GM06990 (cell line): ENCODE measurements around the gene CPB1.

Experiments used
- DNase-seq: peaks from one replicate; pipeline ENCODE4 v3.0.0-alpha.2; 2011; ENCODE audit not compliant: insufficient read length; ENCODE audit errors: extremely low read depth
- H3K27me3 ChIP-seq: replicated peaks from 2 replicates; pipeline ENCODE4 v1.6.0; 2011; ENCODE audit warnings: low read length; ENCODE audit not compliant: control insufficient read depth, insufficient read depth
- H3K36me3 ChIP-seq: 2 replicates; pipeline ENCODE4 v1.5.1; 2011; ENCODE audit warnings: low read length; ENCODE audit not compliant: control insufficient read depth, insufficient read depth
- H3K4me3 ChIP-seq: replicated peaks from 2 replicates; pipeline ENCODE4 v1.5.1; 2011; ENCODE audit warnings: low read depth, mild to moderate bottlenecking, control low read depth, low read length
- TF ChIP-seq, protein P1 (sequence below): IDR thresholded peaks from 2 replicates; pipeline ENCODE4 v1.5.1; 2011; ENCODE audit warnings: low read length, control low read depth, mild to moderate bottlenecking, inconsistent platforms; ENCODE audit not compliant: insufficient read depth, poor library complexity, severe bottlenecking

Gene CPB1

DNA sequence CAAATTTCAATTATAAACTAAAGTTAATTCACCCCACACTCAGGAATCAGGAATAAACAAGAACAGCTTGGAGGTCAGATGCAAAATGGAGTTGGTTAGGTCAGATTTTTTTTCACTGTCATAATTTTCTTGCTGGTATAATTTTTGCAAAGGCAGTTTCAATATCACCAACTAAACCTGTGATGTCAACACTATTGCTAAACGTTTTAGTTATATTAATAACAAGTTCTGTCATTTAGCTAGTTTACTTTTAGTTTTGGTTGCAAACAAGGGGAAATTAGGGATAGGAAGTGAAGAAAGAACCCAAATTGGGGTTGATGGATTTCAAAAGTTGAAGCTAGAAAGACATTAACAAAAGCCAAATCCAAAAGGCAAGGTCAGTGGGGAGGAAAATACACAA, 4.6 kb upstream of the CPB1 start:
- Histone ChIP-seq H3K36me3 (no peaks in the 10 kb centered on the region), H3K4me3 (no peak overlapping the region), H3K27me3 (no peaks in the 10 kb centered on the region)
- TF ChIP-seq, protein P1, sequence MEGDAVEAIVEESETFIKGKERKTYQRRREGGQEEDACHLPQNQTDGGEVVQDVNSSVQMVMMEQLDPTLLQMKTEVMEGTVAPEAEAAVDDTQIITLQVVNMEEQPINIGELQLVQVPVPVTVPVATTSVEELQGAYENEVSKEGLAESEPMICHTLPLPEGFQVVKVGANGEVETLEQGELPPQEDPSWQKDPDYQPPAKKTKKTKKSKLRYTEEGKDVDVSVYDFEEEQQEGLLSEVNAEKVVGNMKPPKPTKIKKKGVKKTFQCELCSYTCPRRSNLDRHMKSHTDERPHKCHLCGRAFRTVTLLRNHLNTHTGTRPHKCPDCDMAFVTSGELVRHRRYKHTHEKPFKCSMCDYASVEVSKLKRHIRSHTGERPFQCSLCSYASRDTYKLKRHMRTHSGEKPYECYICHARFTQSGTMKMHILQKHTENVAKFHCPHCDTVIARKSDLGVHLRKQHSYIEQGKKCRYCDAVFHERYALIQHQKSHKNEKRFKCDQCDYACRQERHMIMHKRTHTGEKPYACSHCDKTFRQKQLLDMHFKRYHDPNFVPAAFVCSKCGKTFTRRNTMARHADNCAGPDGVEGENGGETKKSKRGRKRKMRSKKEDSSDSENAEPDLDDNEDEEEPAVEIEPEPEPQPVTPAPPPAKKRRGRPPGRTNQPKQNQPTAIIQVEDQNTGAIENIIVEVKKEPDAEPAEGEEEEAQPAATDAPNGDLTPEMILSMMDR: no peak
- DNase-seq: no peak

DNA sequence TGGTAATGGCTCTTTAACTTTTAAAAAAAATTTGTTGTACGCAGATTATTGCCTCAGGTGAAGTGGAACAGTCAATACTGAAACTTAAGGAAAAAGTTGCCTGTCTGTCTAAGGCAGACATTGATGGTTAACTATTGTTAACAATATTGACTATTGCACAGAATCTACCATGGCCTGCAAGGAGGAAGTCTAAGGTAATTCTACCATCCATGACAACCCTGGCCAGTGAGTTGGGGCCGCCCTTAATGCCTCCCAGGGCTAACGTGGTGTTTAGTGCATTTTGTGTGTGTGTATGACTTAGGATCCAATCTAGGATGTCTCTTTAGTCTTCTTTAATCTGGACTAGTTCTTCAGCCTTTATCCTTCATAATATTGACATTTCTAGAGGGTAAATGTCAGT, 2.1 kb upstream of the CPB1 start:
- TF ChIP-seq, protein P1: no peak
- Histone ChIP-seq H3K36me3 (no peaks in the 10 kb centered on the region), H3K27me3 (no peaks in the 10 kb centered on the region), H3K4me3 (no peak overlapping the region)
- DNase-seq: no peak

DNA sequence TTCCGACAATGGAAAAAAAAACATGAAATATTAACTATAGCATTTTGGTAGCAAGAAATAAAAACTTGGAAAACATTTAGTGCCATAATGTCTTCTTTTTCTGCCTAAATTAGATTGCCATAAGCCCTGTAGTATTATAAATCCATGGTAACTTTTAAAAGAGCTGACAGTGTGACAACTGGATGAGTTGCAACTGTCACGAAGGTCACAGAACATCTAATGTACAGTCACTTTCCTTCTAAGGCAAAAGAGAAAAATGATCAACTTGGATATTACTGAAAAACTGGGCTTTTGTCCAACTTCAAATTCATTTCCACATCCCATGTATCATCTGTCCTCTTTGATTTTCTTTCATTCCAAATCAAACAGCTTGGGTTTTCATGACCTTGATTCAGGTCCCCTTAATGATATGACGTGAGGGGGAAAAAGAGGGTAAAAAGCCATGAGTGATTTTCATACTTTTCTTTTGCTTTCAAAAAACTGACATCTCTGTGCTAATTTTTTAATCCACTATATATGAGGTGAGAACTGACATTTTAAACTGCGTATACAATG, 602 bp downstream of the CPB1 start:
- Histone ChIP-seq H3K27me3 (no peaks in the 10 kb centered on the region; the same call in 1 of the 2 replicates), H3K4me3 (no peak overlapping the region), H3K36me3 (no peaks in the 10 kb centered on the region)
- no peak for DNase-seq
- TF ChIP-seq, protein P1: no peak

DNA sequence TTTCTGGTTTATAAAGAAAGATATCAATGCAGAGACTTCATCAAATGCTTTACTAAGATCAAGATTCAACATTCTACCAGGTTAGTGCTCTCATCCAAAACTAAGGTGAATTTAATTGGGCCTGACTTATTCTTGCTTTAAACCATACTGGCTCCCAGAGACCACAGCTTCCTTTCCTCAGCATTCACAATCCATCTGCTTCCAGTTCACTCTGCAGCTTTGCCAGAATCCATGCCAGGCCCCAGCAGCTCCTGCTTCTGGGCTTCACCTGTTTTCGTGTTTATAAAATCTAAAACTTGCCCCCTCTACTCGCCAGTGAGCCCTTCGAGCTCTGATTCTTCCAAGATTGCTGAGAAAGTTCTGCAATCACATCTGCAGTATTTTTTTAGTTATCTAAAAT, 2.3 kb downstream of the CPB1 start:
- DNase-seq: no peak
- Histone ChIP-seq H3K36me3 (no peaks in the 10 kb centered on the region), H3K4me3 (no peak overlapping the region), H3K27me3 (no peaks in the 10 kb centered on the region; the same call in 1 of the 2 replicates)
- TF ChIP-seq, protein P1: no peak

DNA sequence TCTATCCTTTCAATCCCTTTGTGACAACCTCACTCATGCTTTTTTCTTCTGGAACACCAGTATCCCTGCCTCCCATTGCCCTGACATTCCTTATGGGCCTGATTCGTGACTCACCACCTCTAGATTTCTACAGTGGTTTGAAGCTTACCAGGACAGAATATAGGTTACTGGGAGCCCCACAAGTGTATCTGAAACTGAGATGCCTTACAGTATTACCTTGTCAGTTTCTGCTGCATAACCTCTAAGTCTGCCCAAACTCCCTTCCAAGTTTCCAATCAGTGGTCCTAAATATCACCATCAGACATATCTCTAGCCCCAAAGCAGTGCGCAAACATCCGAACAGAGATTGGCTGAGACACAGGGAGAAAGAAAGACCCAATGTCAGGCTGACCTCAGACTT, 5.6 kb downstream of the CPB1 start:
- Histone ChIP-seq H3K27me3 (no peaks in the 10 kb centered on the region; the same call in 1 of the 2 replicates), H3K36me3 (no peaks in the 10 kb centered on the region), H3K4me3 (no peak overlapping the region)
- TF ChIP-seq, protein P1: no peak
- DNase-seq: no peak

DNA sequence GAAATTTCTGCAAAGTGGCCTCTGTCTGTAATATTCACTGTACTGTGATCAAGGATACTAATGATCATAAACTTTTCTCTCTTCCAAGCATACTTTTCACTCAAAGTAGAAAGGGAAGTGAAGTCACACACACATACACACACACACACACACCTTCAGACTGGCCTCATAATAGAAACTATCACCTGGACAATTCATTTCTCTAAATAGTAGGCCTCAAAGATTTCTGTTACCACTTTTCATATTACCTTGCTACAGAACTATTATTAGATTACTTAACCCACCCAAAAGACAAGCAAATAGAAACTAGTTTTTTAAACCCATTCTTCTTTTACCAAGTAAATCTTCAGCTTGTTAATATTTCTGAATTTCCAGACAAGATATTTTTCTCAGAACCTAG, 12.2 kb downstream of the CPB1 start:
- no peaks in the 10 kb centered on the region for H3K27me3 ChIP-seq
- H3K4me3 ChIP-seq: no peak overlapping the region
- TF ChIP-seq, protein P1: no peak
- H3K36me3 ChIP-seq: no peaks in the 10 kb centered on the region
- no peak for DNase-seq
